A673 (cell line): Measurements from ENCODE around the gene LILRA2.

Experiments used
- CTCF ChIP-seq: fragments of 300-800, 200-600 bp; sonication (generic); conservative IDR thresholded peaks from 2 replicates; pipeline ENCODE4 v1.5.1; 2017; ENCODE audit warnings: low read depth, mild to moderate bottlenecking, antibody characterized with exemption, low read length, moderate library complexity, mixed read lengths
- EZH2 ChIP-seq: fragments of 200-600 bp; sonication (generic); IDR thresholded peaks from 2 replicates; pipeline ENCODE4 v1.6.1; 2017; ENCODE audit warnings: borderline replicate concordance, low read depth, mild to moderate bottlenecking, mixed read lengths, antibody characterized with exemption, low read length; ENCODE audit not compliant: poor library complexity, severe bottlenecking

- TF ChIP-seq CTCF, result no peak
- no peak for TF ChIP-seq EZH2
These were observed 41.1 kb downstream of the LILRA2 start for GRCh38 chr19:54614726-54615125.
